Ramos (cell line): ENCODE measurements around the gene PYGB.
"Not testable (repeated sequence)": the region's sequence is repeated elsewhere in the genome, so short reads cannot be mapped to it uniquely, and the experiment has no call there.

Experiments
- in situ Hi-C: fragments of 300-500 bp; cut with MboI; formaldehyde crosslinking; loops from one replicate; pipeline ENCODE4 v1.14.3; 2022; ENCODE audit warnings: low sequenced_read_pairs; ENCODE audit not compliant: unreplicated experiment

The PYGB gene

GRCh38 chr20:25321991-25322390 lies 74.1 kb downstream of the PYGB start:
- in situ Hi-C loops: no loop called here

- in situ Hi-C loops: no loop called here
These were observed 75.8 kb downstream of the PYGB start for GRCh38 chr20:25323496-25324246.

- in situ Hi-C loops: no loop called here
These were observed 76.5 kb downstream of the PYGB start for GRCh38 chr20:25324412-25324811.

GRCh38 chr20:25325073-25325472 lies 77.2 kb downstream of the PYGB start:
- in situ Hi-C loops: no loop called here

- in situ Hi-C loops: no loop called here
These were observed 78.1 kb downstream of the PYGB start for GRCh38 chr20:25325997-25326396.

- in situ Hi-C loops: no loop called here
These were observed 79.8 kb downstream of the PYGB start for GRCh38 chr20:25327521-25328235.

- in situ Hi-C loops: no loop called here
These were observed 81.1 kb downstream of the PYGB start for GRCh38 chr20:25328954-25329498.

GRCh38 chr20:25334972-25335371 lies 87.1 kb downstream of the PYGB start:
- in situ Hi-C loops: not testable (repeated sequence)

GRCh38 chr20:25336561-25337422 lies 88.9 kb downstream of the PYGB start:
- in situ Hi-C loops: no loop called here

GRCh38 chr20:25338112-25339023 lies 90.5 kb downstream of the PYGB start:
- in situ Hi-C loops: no loop called here

GRCh38 chr20:25339608-25340007 lies 91.7 kb downstream of the PYGB start:
- in situ Hi-C loops: no loop called here

- in situ Hi-C loops: no loop called here
These were observed 92.5 kb downstream of the PYGB start for GRCh38 chr20:25340380-25340779.

- in situ Hi-C loops: no loop called here
These were observed 94.1 kb downstream of the PYGB start for GRCh38 chr20:25341716-25342680.

GRCh38 chr20:25344634-25345033 lies 96.7 kb downstream of the PYGB start:
- in situ Hi-C loops: no loop called here

GRCh38 chr20:25345721-25346120 lies 97.8 kb downstream of the PYGB start:
- in situ Hi-C loops: no loop called here

- in situ Hi-C loops: no loop called here
These were observed 98.5 kb downstream of the PYGB start for GRCh38 chr20:25346349-25346748.
